HepG2 (cell line): ENCODE data around the gene ZACN. TPM values are rescaled to one million over a fixed set of nuclear protein-coding genes. Genes with fewer than 3 reads are reported as not detected.

Source experiments
- ATF7-NPFF ChIP-seq: sonication (generic); formaldehyde crosslinking; IDR thresholded peaks from 2 replicates; pipeline ENCODE4 v1.8.1; 2023; ENCODE audit warnings: mild to moderate bottlenecking, low read depth, missing genetic modification reagents, moderate library complexity
- HOXA7 ChIP-seq: sonication (generic); formaldehyde crosslinking; IDR thresholded peaks from 2 replicates; pipeline ENCODE4 v1.8.1; 2022; ENCODE audit warnings: mild to moderate bottlenecking, missing genetic modification reagents, moderate library complexity
- MBD4 ChIP-seq: IDR thresholded peaks from 2 replicates; pipeline ENCODE4 v1.6.1; 2012; ENCODE audit warnings: low read length, inconsistent platforms, borderline replicate concordance
- ZNF407 ChIP-seq: sonication (generic); formaldehyde crosslinking; IDR thresholded peaks from one replicate; pipeline ENCODE4 v1.5.1; 2020; ENCODE audit warnings: mild to moderate bottlenecking, missing genetic modification reagents; ENCODE audit errors: not compliant biosample characterization
- ZNF670 ChIP-seq: sonication (generic); formaldehyde crosslinking; IDR thresholded peaks from 2 replicates; pipeline ENCODE4 v1.8.0; 2022; ENCODE audit warnings: mild to moderate bottlenecking, missing genetic modification reagents, borderline replicate concordance
- polyA plus RNA-seq, 8 experiments: library from polyadenylated mRNA; depleted of rRNA in 3 of 8; stranded (reverse) in 7 of 8; unstranded in 1 of 8; fragments of >200 nt; fragmentation: Illumina TruSeq in 4 of 8; extraction: Trizol in 4 of 8; gene quantifications; 2 replicates each; pipeline versions ENCODE4 v1.2.1 to v1.2.3, GENCODE V29; 2011 to 2016; ENCODE audit warnings: low read depth in 4 of 8, missing spikeins in 1 of 8, mixed read lengths in 1 of 8; ENCODE audit not compliant: insufficient read depth in 1 of 8
- total RNA-seq, 5 experiments: library from RNA; depleted of rRNA; stranded (reverse); fragments of >200 nt; fragmentation: Illumina TruSeq; extraction: Trizol; gene quantifications; 2 replicates each; pipeline ENCODE4 v1.2.3, GENCODE V29; 2016; ENCODE audit warnings: low read depth in 1 of 5
- TF ChIP-seq, protein P1 (sequence below): IDR thresholded peaks from 2 replicates; pipeline ENCODE4 v1.6.1; 2018; ENCODE audit warnings: missing genetic modification reagents
- TF ChIP-seq, protein P2 (sequence below): sonication (generic); formaldehyde crosslinking; IDR thresholded peaks from 2 replicates; pipeline ENCODE4 v1.4.0; 2020; ENCODE audit warnings: missing genetic modification reagents, borderline replicate concordance

Gene ZACN
- total and polyA plus RNA-seq, 2 of the 13 experiments (the other 11 are each of a cell fraction or from before 2014, with no cell fraction given): 0.11 to 0.15 TPM

GRCh38 chr17:76050538-76051467 is 28.2 kb upstream of the ZACN start (continued):
- no peak for TF ChIP-seq ZNF407 (CRISPR knock-in tag)
- TF ChIP-seq, protein P1, sequence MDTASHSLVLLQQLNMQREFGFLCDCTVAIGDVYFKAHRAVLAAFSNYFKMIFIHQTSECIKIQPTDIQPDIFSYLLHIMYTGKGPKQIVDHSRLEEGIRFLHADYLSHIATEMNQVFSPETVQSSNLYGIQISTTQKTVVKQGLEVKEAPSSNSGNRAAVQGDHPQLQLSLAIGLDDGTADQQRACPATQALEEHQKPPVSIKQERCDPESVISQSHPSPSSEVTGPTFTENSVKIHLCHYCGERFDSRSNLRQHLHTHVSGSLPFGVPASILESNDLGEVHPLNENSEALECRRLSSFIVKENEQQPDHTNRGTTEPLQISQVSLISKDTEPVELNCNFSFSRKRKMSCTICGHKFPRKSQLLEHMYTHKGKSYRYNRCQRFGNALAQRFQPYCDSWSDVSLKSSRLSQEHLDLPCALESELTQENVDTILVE (CRISPR knock-in tag): no peak
- no peak for TF ChIP-seq ATF7-NPFF (CRISPR knock-in tag)
- TF ChIP-seq, protein P2, sequence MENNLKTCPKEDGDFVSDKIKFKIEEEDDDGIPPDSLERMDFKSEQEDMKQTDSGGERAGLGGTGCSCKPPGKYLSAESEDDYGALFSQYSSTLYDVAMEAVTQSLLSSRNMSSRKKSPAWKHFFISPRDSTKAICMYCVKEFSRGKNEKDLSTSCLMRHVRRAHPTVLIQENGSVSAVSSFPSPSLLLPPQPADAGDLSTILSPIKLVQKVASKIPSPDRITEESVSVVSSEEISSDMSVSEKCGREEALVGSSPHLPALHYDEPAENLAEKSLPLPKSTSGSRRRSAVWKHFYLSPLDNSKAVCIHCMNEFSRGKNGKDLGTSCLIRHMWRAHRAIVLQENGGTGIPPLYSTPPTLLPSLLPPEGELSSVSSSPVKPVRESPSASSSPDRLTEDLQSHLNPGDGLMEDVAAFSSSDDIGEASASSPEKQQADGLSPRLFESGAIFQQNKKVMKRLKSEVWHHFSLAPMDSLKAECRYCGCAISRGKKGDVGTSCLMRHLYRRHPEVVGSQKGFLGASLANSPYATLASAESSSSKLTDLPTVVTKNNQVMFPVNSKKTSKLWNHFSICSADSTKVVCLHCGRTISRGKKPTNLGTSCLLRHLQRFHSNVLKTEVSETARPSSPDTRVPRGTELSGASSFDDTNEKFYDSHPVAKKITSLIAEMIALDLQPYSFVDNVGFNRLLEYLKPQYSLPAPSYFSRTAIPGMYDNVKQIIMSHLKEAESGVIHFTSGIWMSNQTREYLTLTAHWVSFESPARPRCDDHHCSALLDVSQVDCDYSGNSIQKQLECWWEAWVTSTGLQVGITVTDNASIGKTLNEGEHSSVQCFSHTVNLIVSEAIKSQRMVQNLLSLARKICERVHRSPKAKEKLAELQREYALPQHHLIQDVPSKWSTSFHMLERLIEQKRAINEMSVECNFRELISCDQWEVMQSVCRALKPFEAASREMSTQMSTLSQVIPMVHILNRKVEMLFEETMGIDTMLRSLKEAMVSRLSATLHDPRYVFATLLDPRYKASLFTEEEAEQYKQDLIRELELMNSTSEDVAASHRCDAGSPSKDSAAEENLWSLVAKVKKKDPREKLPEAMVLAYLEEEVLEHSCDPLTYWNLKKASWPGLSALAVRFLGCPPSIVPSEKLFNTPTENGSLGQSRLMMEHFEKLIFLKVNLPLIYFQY: no peak
- no peak for TF ChIP-seq MBD4
- TF ChIP-seq ZNF670 (CRISPR knock-in tag): no peak
- TF ChIP-seq HOXA7: no peak
